Hematopoietic multipotent progenitor cell treated with erythropoietin and hydrocortisone succinate and interleukin-3 and kit ligand, for 15 days (in vitro differentiated cells): Measurements from ENCODE around the gene TIMP4.

Source experiments
- DNase-seq: peaks from one replicate; pipeline ENCODE4 v3.0.0-alpha.2; 2015; ENCODE audit warnings: low spot score

TIMP4 gene

GRCh38 chr3:12158387-12159226 is at the start of gene TIMP4:
TSS of gene TIMP4 (minus strand) at chr3:12158912. CDS start at chr3:12158840, 72 bp downstream.
- no peak for DNase-seq

- no peak for DNase-seq
Observed at GRCh38 chr3:12205171-12205570, 46.5 kb upstream of the TIMP4 start.

- DNase-seq: no peak
Observed at GRCh38 chr3:12201813-12202212, 43.1 kb upstream of the TIMP4 start.

GRCh38 chr3:12198301-12198700 is 39.6 kb upstream of the TIMP4 start:
- DNase-seq: no peak

GRCh38 chr3:12197475-12197874 is 38.8 kb upstream of the TIMP4 start:
- no peak for DNase-seq

- no peak for DNase-seq
Observed at GRCh38 chr3:12196684-12197083, 38.0 kb upstream of the TIMP4 start.

GRCh38 chr3:12195231-12195630 is 36.5 kb upstream of the TIMP4 start:
- DNase-seq: no peak

GRCh38 chr3:12194669-12195161 is 36.0 kb upstream of the TIMP4 start:
- no peak for DNase-seq

- DNase-seq: peak; percentile 14
Observed at GRCh38 chr3:12194209-12194608, 35.5 kb upstream of the TIMP4 start.

GRCh38 chr3:12193485-12194165 is 34.9 kb upstream of the TIMP4 start:
- no peak for DNase-seq

- DNase-seq: no peak
Observed at GRCh38 chr3:12192655-12193484, 34.2 kb upstream of the TIMP4 start.

GRCh38 chr3:12192173-12192572 is 33.5 kb upstream of the TIMP4 start:
- DNase-seq: no peak

- DNase-seq: no peak
Observed at GRCh38 chr3:12191559-12191958, 32.8 kb upstream of the TIMP4 start.

GRCh38 chr3:12190832-12191231 is 32.1 kb upstream of the TIMP4 start:
- no peak for DNase-seq

GRCh38 chr3:12190221-12190807 is 31.6 kb upstream of the TIMP4 start:
- DNase-seq: no peak

GRCh38 chr3:12188681-12189287 is 30.1 kb upstream of the TIMP4 start:
- DNase-seq: no peak

GRCh38 chr3:12188328-12188648 is 29.6 kb upstream of the TIMP4 start:
- DNase-seq: no peak

- DNase-seq: no peak
Observed at GRCh38 chr3:12187448-12188327, 29.0 kb upstream of the TIMP4 start.

- DNase-seq: no peak
Observed at GRCh38 chr3:12186515-12187286, 28.0 kb upstream of the TIMP4 start.

- no peak for DNase-seq
Observed at GRCh38 chr3:12186046-12186445, 27.3 kb upstream of the TIMP4 start.
